ENCODE measurements around the gene C12orf43.

DNA sequence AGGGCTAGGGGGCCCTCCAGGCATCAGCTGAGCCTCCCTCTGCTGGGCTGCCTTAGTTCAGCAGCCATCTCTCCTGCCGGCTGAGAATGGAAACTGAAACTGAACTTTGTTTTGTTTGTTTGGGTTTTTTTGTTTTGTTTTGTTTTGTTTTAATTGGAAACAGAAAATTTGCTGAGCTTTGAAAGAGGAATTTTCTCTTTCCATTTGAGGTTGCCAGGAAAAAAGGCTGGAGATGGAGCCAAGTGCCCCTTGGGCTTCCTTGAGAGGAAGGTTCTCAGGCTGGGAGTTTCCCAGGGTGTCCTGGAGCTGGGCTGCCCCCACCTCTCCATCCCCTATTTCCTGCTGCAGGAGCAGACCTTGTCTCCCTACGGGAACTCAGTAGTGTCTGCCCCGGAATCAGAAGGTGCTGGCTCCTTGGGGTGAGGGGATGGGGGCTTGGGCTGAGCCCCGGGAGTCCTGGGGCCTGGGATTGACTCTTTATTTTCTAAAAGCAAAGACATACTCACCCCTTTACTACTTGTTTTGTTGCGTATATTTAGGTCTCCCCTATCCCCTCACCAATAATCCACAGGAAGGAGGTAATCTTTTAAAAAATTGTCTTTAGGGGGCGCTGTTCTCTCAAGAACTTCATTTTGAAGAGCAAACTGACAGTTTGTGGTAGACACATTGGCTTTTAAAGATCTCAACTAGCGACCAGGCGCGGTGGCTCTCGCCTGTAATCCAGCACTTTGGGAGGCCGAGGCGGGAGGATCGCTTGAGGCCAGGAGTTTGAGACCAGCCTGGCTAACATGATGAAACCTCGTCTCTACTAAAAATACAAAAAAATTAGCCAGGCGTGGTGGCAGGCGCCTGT, 44.1 kb upstream of the C12orf43 start:
- peak in 3 of 4 experiments; percentile 11 to 38 (median 24) for TF ChIP-seq CTCF (IDR thresholded peaks at IDR 0.05)
- TF ChIP-seq EP300 (IDR thresholded peaks at IDR 0.05), result no peak
- no peak for TF ChIP-seq POLR2AphosphoS5 (IDR thresholded peaks at IDR 0.05)
